ENCODE measurements around the gene POLDIP2.

POLDIP2 gene

DNA sequence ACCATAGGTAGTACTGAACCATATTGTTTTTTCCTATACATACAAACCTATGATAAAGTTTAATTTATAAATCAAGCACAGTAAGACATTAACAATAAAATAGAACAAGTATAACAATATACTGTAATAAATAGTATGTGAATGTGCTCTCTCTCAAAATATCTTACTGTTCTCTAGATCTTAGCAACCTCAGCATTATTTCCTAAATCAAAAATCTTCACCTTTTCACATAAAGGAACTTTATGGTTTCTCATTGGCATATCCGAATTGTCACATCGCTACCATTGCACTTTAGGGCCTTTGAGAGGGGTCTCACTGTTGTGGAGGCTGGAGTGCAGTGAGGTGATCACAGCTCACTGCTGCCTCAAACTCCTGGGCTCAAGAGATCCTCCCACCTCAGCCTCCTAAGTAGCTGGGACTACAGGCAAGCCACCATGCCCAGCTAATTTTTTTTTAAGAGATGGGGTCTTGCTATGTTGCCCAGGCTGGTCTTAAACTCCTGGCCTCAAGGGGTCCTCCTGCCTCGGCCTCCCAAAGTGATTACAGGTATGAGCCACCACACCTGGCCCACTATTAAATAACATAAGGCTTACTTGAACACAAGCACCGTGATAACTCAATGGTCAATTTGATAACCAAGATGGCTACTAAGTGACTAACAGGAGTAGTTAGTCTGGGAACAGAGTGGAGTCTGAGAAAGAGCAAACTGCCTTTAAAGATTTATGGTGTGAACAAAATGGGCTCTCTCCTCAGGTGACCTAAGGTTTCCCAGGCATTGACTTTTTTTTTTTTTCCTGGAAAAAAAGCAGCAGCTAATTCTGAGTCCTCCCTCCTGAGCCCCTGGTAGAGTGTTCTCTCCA lies 41.3 kb downstream of the POLDIP2 start:
- DNase-seq = no peak

DNA sequence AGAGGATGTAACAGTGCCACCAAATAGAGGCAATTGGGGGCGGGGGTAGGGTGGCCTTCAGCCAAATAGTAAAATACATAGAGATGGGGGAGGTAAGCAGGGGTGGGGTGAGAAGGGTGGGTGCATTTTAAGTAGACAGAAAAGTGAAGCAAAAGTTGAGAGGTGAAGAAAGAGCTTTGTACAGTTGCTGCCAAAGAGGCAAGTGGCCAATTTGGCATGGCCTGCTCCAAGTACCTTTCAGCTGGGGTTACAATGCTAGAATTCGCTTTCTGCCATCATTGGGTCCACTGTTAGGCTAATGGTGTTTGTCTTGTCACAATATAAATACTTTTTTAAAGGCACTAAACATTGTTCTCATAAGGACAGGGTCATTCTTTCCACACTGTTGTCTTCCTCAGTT lies 43.5 kb downstream of the POLDIP2 start:
- no peak for DNase-seq

DNA sequence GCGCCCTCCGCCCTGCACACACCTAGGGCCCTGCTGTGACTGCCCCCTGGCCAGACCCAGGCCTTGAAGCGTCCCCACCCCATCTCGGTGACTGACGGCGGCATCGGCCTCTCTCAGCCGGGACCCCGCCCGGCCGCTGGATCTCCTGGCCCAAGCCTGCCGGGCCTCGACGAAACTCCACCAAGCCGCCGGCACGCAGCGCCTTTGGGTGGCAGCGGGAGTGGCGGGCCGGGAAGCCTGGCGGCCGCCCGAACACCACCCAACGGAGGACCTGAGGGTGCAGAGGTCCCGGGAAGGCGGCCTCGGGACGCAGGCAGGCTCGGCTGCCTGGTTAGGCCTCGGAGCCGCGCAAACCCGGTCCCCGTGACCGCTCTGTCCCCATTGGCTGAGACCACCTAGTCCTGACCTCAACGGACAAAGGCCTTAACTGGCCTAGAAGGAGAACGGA lies 50.3 kb downstream of the POLDIP2 start:
- DNase-seq = no peak

DNA sequence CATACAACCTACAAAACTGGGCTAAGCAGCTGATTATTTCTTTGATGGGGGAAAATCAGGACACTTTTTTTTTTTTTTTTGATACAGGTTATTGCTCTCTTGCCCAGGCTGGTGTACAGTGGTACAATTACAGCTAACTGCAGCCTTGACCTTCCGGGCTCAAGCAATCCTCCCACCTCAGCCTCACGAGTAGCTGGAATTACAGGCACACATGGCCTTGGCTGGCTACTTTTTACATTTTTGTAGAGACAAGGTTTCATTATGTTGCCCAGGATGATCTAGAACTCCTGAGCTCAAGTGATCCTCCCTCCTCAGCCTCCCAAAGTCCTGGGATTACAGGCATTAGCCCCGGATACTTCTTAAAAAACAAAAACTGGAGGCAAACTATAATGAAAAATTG lies 58.9 kb downstream of the POLDIP2 start:
- DNase-seq = no peak

Measured in KG1 (cell line).